ENCODE data around the gene PSMG3.

The PSMG3 gene

DNA sequence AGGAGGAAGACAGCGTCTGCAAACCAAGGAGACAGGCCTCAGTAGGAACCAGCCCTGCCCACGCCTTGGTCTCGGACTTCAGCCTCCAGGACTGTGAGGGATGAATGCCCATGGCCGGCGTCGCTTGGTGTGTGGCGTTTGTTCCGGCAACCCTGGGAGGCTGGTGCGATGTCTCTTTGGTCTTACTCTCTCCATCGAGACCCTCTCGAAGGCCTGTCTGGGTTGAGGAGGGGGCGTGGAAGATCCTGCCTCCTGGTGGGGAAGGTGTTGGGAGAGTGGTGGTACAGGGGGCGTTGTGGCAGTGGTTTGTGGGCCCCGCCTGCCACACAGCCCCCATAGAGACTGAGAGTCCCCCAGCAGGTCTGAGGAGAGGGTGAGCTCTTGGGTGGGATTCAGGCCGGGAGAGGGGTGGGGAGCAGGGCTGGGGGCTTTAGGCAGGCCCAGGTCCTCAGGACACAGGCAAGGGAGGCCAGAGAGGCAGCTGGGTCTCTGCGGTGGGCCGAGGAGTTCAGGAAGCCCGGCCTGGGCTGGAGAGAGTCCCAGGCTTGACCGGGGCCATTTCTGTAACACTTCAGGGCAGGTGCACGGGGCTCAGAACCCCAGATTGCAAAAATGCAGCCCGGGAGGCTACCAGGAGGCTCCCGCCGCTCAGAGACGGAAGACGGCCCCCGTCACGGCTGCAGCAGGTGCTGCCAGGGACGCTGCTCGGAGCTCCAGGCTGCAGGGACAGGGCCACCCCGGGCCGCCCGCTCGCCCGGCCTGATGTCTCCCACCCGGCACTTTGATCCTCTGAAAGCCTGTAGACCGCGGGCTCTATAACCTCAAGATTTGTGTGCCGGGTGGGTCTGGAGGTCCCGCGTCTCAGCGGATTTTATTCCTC is 33.8 kb upstream of the PSMG3 start:
- Histone ChIP-seq H3K9ac (ENCODE audit: low read length) (no peak overlapping the region), H3K36me3 (ENCODE audit: low read length) (no peaks in the 10 kb centered on the region)

GRCh38 chr7:1602386-1602785 is 32.6 kb upstream of the PSMG3 start:
- H3K4me2 ChIP-seq (ENCODE audit: low read depth, low read length, poor library complexity, severe bottlenecking) = no peak overlapping the region
- H3K4me3 ChIP-seq (ENCODE audit: insufficient read depth, low read length, poor library complexity, severe bottlenecking) = no peak overlapping the region
- H2AFZ ChIP-seq (ENCODE audit: low read depth, low read length, severe bottlenecking) = no peak overlapping the region
- H3K79me2 ChIP-seq (ENCODE audit: insufficient read depth, low read length) = no peaks in the 10 kb centered on the region
- H3K9ac ChIP-seq (ENCODE audit: low read length) = no peak overlapping the region
- H3K27me3 ChIP-seq (ENCODE audit: low read length) = peaks cover 4% of the 10 kb centered on the region; the same call in 1 of the 2 replicates
- H4K20me1 ChIP-seq (ENCODE audit: low read depth, low read length) = no peaks in the 10 kb centered on the region
- H3K9me2 ChIP-seq (replicated peaks; ENCODE audit: insufficient read depth, low read length) = no peaks in the 10 kb centered on the region
- no peaks in the 10 kb centered on the region for H3K36me3 ChIP-seq (ENCODE audit: low read length)
- TF ChIP-seq EZH2phosphoT487 (conservative IDR thresholded peaks at IDR 0.05; ENCODE audit: low read length) = no peak
- TF ChIP-seq, protein P1, sequence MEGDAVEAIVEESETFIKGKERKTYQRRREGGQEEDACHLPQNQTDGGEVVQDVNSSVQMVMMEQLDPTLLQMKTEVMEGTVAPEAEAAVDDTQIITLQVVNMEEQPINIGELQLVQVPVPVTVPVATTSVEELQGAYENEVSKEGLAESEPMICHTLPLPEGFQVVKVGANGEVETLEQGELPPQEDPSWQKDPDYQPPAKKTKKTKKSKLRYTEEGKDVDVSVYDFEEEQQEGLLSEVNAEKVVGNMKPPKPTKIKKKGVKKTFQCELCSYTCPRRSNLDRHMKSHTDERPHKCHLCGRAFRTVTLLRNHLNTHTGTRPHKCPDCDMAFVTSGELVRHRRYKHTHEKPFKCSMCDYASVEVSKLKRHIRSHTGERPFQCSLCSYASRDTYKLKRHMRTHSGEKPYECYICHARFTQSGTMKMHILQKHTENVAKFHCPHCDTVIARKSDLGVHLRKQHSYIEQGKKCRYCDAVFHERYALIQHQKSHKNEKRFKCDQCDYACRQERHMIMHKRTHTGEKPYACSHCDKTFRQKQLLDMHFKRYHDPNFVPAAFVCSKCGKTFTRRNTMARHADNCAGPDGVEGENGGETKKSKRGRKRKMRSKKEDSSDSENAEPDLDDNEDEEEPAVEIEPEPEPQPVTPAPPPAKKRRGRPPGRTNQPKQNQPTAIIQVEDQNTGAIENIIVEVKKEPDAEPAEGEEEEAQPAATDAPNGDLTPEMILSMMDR (IDR thresholded peaks at IDR 0.05; ENCODE audit: insufficient read depth, low read length, poor library complexity, severe bottlenecking) = no peak
- no peaks in the 10 kb centered on the region for H3F3A ChIP-seq (ENCODE audit: insufficient read depth)
- H3K9me3 ChIP-seq (ENCODE audit: insufficient read depth, low read length) = no peaks in the 10 kb centered on the region
- no peak overlapping the region for H3K27ac ChIP-seq (ENCODE audit: low read depth, low read length)

More for the DNA sequence above, 33.8 kb upstream of the PSMG3 start:
- no peaks in the 10 kb centered on the region for H3K9me3 ChIP-seq (ENCODE audit: insufficient read depth, low read length)
- H3K9me2 ChIP-seq (replicated peaks; ENCODE audit: insufficient read depth, low read length) = no peaks in the 10 kb centered on the region
- H3K27me3 ChIP-seq (ENCODE audit: low read length) = peaks cover 4% of the 10 kb centered on the region; the same call in 1 of the 2 replicates
- no peak overlapping the region for H3K27ac ChIP-seq (ENCODE audit: low read depth, low read length)
- H3F3A ChIP-seq (ENCODE audit: insufficient read depth) = no peaks in the 10 kb centered on the region
- H2AFZ ChIP-seq (ENCODE audit: low read depth, low read length, severe bottlenecking) = no peak overlapping the region
- H3K79me2 ChIP-seq (ENCODE audit: insufficient read depth, low read length) = no peaks in the 10 kb centered on the region
- no peak overlapping the region for H3K4me3 ChIP-seq (ENCODE audit: insufficient read depth, low read length, poor library complexity, severe bottlenecking)
- TF ChIP-seq EZH2phosphoT487 (conservative IDR thresholded peaks at IDR 0.05; ENCODE audit: low read length) = no peak
- TF ChIP-seq, protein P1 (IDR thresholded peaks at IDR 0.05; ENCODE audit: insufficient read depth, low read length, poor library complexity, severe bottlenecking) = no peak
- H3K4me2 ChIP-seq (ENCODE audit: low read depth, low read length, poor library complexity, severe bottlenecking) = no peak overlapping the region
- H4K20me1 ChIP-seq (ENCODE audit: low read depth, low read length) = no peaks in the 10 kb centered on the region

DNA sequence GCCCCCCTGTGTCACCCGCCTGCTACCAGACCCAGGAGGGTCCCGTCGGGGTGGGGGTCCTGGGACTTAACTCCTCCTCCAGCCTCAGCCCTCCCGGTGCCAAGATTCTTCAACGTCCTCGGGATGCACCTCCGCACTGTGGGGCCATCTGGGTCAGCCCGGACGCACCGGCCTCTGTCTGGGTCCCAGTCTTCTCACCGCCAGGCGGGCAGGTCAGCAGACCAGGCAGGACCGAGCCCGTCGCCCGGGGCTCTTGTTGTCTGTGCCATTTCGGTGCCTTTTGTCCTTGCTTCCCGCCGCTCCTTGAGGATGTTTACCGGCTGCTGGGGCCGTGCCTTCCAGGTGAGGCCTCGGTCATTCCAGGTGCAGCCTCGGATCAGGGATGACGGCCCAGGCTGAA is 32.1 kb upstream of the PSMG3 start:
- H3K4me3 ChIP-seq (ENCODE audit: insufficient read depth, low read length, poor library complexity, severe bottlenecking) = no peak overlapping the region
- H4K20me1 ChIP-seq (ENCODE audit: low read depth, low read length) = no peaks in the 10 kb centered on the region
- no peaks in the 10 kb centered on the region for H3K27me3 ChIP-seq (ENCODE audit: low read length)
- H3K9me2 ChIP-seq (replicated peaks; ENCODE audit: insufficient read depth, low read length) = no peaks in the 10 kb centered on the region
- H3K9me3 ChIP-seq (ENCODE audit: insufficient read depth, low read length) = no peaks in the 10 kb centered on the region
- no peaks in the 10 kb centered on the region for H3F3A ChIP-seq (ENCODE audit: insufficient read depth)
- H3K27ac ChIP-seq (ENCODE audit: low read depth, low read length) = no peak overlapping the region
- no peak overlapping the region for H3K4me2 ChIP-seq (ENCODE audit: low read depth, low read length, poor library complexity, severe bottlenecking)
- no peak overlapping the region for H3K9ac ChIP-seq (ENCODE audit: low read length)
- no peak for TF ChIP-seq EZH2phosphoT487 (conservative IDR thresholded peaks at IDR 0.05; ENCODE audit: low read length)
- TF ChIP-seq, protein P1 (IDR thresholded peaks at IDR 0.05; ENCODE audit: insufficient read depth, low read length, poor library complexity, severe bottlenecking) = no peak
- H3K79me2 ChIP-seq (ENCODE audit: insufficient read depth, low read length) = no peaks in the 10 kb centered on the region
- no peaks in the 10 kb centered on the region for H3K36me3 ChIP-seq (ENCODE audit: low read length)
- no peak overlapping the region for H2AFZ ChIP-seq (ENCODE audit: low read depth, low read length, severe bottlenecking)
